Measurements from ENCODE around the gene ZSCAN10.

- TF ChIP-seq POU2F2 (IDR thresholded peaks at IDR 0.05; ENCODE audit: low read depth, low read length) (no peak), POLR2A (IDR thresholded peaks at IDR 0.05; ENCODE audit: low read depth, low read length) (no peak), PAX5 (IDR thresholded peaks at IDR 0.05; ENCODE audit: insufficient read depth, low read length, severe bottlenecking) (no peak), POLR2AphosphoS5 (IDR thresholded peaks at IDR 0.05; ENCODE audit: low read depth, low read length) (no peak), SPI1 (IDR thresholded peaks at IDR 0.05; ENCODE audit: low read depth, low read length) (no peak)
These were observed 49.1 kb downstream of the ZSCAN10 start for GRCh38 chr16:3049921-3050481.

Data from GM12891 (cell line).